ENCODE results near the gene USP1. TPM values are rescaled to one million over a fixed set of nuclear protein-coding genes. Genes with fewer than 3 reads are reported as not detected.

The USP1 gene
- total and polyA plus RNA-seq, 12 donors, result 5.6 to 16.4 (median 13.7) TPM

GRCh38 chr1:62448221-62448933, 11.5 kb downstream of the USP1 start:
- Histone ChIP-seq H3K4me3 (no peak overlapping the region), H3K27me3 (no peaks in the 10 kb centered on the region), H3K36me3 (peaks cover 0 to 100% (median 32%) of the 10 kb centered on the region in 9 donors), H3K4me1 (peaks cover 0 to 11% (median 0%) of the 10 kb centered on the region in 9 donors), H3K27ac (no peak overlapping the region), H3K9me3 (no peaks in the 10 kb centered on the region)
- 93 to 98% methylated on average over 3 of the region's 3 CpGs for WGBS, 2 donors
- DNase-seq (no peak), ATAC-seq (no peak)
- TF ChIP-seq, protein P1, sequence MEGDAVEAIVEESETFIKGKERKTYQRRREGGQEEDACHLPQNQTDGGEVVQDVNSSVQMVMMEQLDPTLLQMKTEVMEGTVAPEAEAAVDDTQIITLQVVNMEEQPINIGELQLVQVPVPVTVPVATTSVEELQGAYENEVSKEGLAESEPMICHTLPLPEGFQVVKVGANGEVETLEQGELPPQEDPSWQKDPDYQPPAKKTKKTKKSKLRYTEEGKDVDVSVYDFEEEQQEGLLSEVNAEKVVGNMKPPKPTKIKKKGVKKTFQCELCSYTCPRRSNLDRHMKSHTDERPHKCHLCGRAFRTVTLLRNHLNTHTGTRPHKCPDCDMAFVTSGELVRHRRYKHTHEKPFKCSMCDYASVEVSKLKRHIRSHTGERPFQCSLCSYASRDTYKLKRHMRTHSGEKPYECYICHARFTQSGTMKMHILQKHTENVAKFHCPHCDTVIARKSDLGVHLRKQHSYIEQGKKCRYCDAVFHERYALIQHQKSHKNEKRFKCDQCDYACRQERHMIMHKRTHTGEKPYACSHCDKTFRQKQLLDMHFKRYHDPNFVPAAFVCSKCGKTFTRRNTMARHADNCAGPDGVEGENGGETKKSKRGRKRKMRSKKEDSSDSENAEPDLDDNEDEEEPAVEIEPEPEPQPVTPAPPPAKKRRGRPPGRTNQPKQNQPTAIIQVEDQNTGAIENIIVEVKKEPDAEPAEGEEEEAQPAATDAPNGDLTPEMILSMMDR (IDR thresholded peaks at IDR 0.05), result no peak
- intact Hi-C loops (cut with DNase I), result no loop called here

GRCh38 chr1:62450301-62450700, 13.5 kb downstream of the USP1 start:
- 74 to 82% methylated on average over 2 of the region's 2 CpGs for WGBS, 2 donors
- TF ChIP-seq, protein P1 (IDR thresholded peaks at IDR 0.05), result no peak
- intact Hi-C loops (cut with DNase I), result no loop called here
- Histone ChIP-seq H3K27me3 (no peaks in the 10 kb centered on the region), H3K9me3 (no peaks in the 10 kb centered on the region), H3K4me1 (peaks cover 0 to 5% (median 0%) of the 10 kb centered on the region in 9 donors), H3K36me3 (peaks cover 0 to 100% (median 46%) of the 10 kb centered on the region in 9 donors), H3K27ac (no peak overlapping the region), H3K4me3 (no peak overlapping the region)
- ATAC-seq (no peak), DNase-seq (no peak)

- DNase-seq, result no peak
- no peaks in the 10 kb centered on the region for H3K27me3 ChIP-seq
- intact Hi-C loops (cut with DNase I), result no loop called here
- no peak for ATAC-seq
- peaks cover 0 to 99% (median 43%) of the 10 kb centered on the region in 9 donors for H3K36me3 ChIP-seq
- TF ChIP-seq, protein P1 (IDR thresholded peaks at IDR 0.05), result no peak
- peaks cover 0 to 5% (median 0%) of the 10 kb centered on the region in 9 donors for H3K4me1 ChIP-seq
- H3K4me3 ChIP-seq, result no peak overlapping the region
- H3K27ac ChIP-seq, result no peak overlapping the region
- WGBS, 2 donors, result 91% methylated on average over 1 of the region's 1 CpG
- H3K9me3 ChIP-seq, result no peaks in the 10 kb centered on the region
Measured at GRCh38 chr1:62452951-62453350, 16.1 kb downstream of the USP1 start.

DNA sequence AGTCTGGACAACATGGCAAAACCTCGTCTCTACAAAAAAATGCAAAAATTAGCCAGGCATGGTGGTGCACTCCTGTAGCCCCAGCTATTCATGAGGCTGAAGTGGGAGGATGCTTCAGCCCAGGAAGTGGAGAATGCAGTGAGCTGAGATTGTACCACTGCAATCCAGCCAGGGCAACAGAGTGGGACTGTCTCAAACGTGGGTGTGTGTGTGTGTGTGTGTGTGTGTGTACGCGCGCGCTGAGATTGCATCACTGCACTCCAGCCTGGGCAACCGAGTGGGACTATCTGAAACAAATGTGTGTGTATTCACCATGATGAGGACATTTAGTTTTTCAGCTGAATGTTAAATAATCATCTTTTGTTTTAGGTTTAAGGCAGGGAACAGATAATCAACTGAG, 21.1 kb downstream of the USP1 start:
- ATAC-seq (no peak), DNase-seq (no peak)
- Histone ChIP-seq H3K36me3 (peaks cover 0 to 52% (median 15%) of the 10 kb centered on the region in 9 donors), H3K4me3 (no peak overlapping the region), H3K9me3 (no peaks in the 10 kb centered on the region), H3K27me3 (no peaks in the 10 kb centered on the region), H3K4me1 (no peaks in the 10 kb centered on the region), H3K27ac (no peak overlapping the region)
- WGBS, 2 donors, result 86% methylated on average over 7 of the region's 7 CpGs
- TF ChIP-seq, protein P1 (IDR thresholded peaks at IDR 0.05), result no peak
- intact Hi-C loops (cut with DNase I), result no loop called here

Measured in heart right ventricle (tissue), 16 donors.